Measurements from ENCODE around the gene DROSHA.

DNA sequence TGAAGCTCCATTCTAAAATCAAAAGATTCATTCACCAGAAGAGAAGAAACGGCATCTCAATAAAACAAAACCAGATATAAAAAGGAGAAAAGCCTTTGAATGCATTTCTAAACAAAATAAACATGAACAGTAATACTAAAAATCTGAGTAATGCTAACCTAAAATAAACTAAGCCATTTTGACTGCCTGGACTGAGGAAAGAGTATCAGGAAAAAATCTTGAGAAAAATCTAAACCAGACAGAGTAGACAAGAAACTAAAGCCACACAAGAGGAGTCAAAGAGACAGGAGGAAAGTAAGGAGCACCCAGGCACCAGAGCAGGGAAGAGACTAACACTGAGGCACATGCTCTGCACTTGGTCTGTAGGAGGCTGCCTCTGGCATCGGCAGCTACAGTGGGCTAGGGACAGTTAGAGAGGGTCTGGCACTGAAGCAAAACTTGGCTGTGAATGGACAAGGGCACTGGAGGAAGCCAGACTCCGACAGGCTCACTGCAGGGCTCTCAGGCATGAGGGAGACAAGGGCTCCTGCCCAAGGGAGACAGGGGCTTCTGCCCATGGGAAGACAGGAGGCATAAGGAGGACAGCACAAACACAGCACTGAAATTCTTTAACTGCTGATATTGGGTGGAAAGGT is 50.2 kb downstream of the DROSHA start:
- TF ChIP-seq, protein P1, sequence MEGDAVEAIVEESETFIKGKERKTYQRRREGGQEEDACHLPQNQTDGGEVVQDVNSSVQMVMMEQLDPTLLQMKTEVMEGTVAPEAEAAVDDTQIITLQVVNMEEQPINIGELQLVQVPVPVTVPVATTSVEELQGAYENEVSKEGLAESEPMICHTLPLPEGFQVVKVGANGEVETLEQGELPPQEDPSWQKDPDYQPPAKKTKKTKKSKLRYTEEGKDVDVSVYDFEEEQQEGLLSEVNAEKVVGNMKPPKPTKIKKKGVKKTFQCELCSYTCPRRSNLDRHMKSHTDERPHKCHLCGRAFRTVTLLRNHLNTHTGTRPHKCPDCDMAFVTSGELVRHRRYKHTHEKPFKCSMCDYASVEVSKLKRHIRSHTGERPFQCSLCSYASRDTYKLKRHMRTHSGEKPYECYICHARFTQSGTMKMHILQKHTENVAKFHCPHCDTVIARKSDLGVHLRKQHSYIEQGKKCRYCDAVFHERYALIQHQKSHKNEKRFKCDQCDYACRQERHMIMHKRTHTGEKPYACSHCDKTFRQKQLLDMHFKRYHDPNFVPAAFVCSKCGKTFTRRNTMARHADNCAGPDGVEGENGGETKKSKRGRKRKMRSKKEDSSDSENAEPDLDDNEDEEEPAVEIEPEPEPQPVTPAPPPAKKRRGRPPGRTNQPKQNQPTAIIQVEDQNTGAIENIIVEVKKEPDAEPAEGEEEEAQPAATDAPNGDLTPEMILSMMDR (conservative IDR thresholded peaks at IDR 0.05), result no peak
- no peak for TF ChIP-seq EZH2 (IDR thresholded peaks at IDR 0.05; ENCODE audit: low read depth)
